ENCODE measurements around the gene BCL7C. TPM values are rescaled to one million over a fixed set of nuclear protein-coding genes. Genes with fewer than 3 reads are reported as not detected.

Gene BCL7C
- total and polyA plus RNA-seq, 2 of the 13 experiments (the other 11 are each of a cell fraction or from before 2014, with no cell fraction given) = 17.7 to 33.8 TPM

DNA sequence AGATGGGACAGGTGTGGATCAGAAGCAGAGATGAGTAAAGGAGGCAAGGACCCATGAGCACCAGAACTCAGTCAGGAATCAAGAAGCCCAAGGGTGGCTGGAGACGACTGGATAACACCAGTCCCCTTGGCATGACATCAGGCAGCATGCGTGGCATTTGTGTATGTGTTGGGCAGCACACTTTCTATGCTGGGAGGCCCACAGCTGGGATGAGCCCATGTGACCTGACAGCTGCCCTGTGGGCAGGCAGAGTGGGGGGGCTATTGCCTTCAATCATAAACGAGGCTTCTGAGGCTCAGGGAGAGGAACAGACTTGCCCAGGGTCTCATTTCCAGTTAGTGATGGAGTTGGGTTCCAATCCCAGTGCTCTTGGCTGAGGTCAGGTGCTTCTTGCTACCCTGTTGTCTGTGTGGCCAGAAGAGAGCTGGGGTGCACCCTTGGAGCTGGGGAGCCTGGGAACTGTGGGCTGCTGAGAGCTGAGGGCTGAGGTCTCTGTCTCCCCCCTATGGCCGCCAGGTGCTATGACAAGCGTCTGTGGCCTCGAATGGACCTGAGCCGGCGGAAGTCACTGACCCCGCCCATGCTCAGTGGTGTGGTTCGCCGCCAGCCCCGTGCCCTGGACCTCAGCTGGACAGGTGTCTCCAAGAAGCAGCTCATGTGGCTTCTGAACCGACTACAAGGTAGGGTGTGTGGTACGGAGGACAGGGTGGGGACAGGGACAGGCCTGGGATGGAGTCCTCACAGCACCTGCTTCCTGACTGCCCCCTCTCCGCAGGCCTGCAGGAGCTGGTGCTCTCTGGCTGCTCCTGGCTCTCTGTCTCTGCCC, 47.9 kb upstream of the BCL7C start (continued):
- no peak for TF ChIP-seq ZNF558 (CRISPR knock-in tag; IDR thresholded peaks at IDR 0.05; ENCODE audit: borderline replicate concordance)
- TF ChIP-seq SMARCC2 (IDR thresholded peaks at IDR 0.05) = no peak
- no peak for TF ChIP-seq NCOA1 (CRISPR knock-in tag; IDR thresholded peaks at IDR 0.05)
- no peak for TF ChIP-seq ZNF205 (CRISPR knock-in tag; IDR thresholded peaks at IDR 0.05)
- 0 out of 2 replicates have a peak, but pooled peaks have one; percentile 43 for TF ChIP-seq SALL2 (CRISPR knock-in tag; IDR thresholded peaks at IDR 0.05)
- peak; percentile 75 for TF ChIP-seq HOXA3 (CRISPR knock-in tag; IDR thresholded peaks at IDR 0.05)
- TF ChIP-seq, protein P1, sequence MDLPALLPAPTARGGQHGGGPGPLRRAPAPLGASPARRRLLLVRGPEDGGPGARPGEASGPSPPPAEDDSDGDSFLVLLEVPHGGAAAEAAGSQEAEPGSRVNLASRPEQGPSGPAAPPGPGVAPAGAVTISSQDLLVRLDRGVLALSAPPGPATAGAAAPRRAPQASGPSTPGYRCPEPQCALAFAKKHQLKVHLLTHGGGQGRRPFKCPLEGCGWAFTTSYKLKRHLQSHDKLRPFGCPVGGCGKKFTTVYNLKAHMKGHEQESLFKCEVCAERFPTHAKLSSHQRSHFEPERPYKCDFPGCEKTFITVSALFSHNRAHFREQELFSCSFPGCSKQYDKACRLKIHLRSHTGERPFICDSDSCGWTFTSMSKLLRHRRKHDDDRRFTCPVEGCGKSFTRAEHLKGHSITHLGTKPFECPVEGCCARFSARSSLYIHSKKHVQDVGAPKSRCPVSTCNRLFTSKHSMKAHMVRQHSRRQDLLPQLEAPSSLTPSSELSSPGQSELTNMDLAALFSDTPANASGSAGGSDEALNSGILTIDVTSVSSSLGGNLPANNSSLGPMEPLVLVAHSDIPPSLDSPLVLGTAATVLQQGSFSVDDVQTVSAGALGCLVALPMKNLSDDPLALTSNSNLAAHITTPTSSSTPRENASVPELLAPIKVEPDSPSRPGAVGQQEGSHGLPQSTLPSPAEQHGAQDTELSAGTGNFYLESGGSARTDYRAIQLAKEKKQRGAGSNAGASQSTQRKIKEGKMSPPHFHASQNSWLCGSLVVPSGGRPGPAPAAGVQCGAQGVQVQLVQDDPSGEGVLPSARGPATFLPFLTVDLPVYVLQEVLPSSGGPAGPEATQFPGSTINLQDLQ (CRISPR knock-in tag; IDR thresholded peaks at IDR 0.05) = no peak
- TF ChIP-seq KAT7 (CRISPR knock-in tag; IDR thresholded peaks at IDR 0.05; ENCODE audit: borderline replicate concordance) = peak; percentile 34; the same call in 1 of the 2 replicates
- peak; percentile 76 for TF ChIP-seq ZNF709 (CRISPR knock-in tag; IDR thresholded peaks at IDR 0.05)
- TF ChIP-seq, protein P2, sequence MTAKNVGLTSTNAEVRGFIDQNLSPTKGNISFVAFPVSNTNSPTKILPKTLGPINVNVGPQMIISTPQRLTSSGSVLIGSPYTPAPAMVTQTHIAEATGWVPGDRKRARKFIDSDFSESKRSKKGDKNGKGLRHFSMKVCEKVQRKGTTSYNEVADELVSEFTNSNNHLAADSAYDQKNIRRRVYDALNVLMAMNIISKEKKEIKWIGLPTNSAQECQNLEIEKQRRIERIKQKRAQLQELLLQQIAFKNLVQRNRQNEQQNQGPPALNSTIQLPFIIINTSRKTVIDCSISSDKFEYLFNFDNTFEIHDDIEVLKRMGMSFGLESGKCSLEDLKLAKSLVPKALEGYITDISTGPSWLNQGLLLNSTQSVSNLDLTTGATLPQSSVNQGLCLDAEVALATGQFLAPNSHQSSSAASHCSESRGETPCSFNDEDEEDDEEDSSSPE (CRISPR knock-in tag; IDR thresholded peaks at IDR 0.05) = no peak; the same call in 1 of the 2 replicates
- TF ChIP-seq, protein P3, sequence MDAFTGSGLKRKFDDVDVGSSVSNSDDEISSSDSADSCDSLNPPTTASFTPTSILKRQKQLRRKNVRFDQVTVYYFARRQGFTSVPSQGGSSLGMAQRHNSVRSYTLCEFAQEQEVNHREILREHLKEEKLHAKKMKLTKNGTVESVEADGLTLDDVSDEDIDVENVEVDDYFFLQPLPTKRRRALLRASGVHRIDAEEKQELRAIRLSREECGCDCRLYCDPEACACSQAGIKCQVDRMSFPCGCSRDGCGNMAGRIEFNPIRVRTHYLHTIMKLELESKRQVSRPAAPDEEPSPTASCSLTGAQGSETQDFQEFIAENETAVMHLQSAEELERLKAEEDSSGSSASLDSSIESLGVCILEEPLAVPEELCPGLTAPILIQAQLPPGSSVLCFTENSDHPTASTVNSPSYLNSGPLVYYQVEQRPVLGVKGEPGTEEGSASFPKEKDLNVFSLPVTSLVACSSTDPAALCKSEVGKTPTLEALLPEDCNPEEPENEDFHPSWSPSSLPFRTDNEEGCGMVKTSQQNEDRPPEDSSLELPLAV (CRISPR knock-in tag; conservative IDR thresholded peaks at IDR 0.05; ENCODE audit: low read depth) = no peak
- TF ChIP-seq ZNF75D (CRISPR knock-in tag; IDR thresholded peaks at IDR 0.05; ENCODE audit: borderline replicate concordance) = no peak
- TF ChIP-seq, protein P4, sequence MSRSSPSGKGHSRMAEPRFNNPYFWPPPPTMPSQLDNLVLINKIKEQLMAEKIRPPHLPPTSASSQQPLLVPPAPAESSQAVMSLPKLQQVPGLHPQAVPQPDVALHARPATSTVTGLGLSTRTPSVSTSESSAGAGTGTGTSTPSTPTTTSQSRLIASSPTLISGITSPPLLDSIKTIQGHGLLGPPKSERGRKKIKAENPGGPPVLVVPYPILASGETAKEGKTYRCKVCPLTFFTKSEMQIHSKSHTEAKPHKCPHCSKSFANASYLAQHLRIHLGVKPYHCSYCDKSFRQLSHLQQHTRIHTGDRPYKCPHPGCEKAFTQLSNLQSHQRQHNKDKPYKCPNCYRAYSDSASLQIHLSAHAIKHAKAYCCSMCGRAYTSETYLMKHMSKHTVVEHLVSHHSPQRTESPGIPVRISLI (CRISPR knock-in tag; IDR thresholded peaks at IDR 0.05; ENCODE audit: borderline replicate concordance) = no peak
- TF ChIP-seq HES4 (CRISPR knock-in tag; IDR thresholded peaks at IDR 0.05; ENCODE audit: borderline replicate concordance) = 0 out of 2 replicates have a peak, but pooled peaks have one; percentile 10
- TF ChIP-seq TGIF2 (CRISPR knock-in tag; IDR thresholded peaks at IDR 0.05) = peak; percentile 59
- no peak for TF ChIP-seq ZNF572 (CRISPR knock-in tag; IDR thresholded peaks at IDR 0.05)
- no peak; the same call in 1 of the 2 replicates for TF ChIP-seq POLR2G (IDR thresholded peaks at IDR 0.05; ENCODE audit: low read depth, low read length)
- TF ChIP-seq, protein P5, sequence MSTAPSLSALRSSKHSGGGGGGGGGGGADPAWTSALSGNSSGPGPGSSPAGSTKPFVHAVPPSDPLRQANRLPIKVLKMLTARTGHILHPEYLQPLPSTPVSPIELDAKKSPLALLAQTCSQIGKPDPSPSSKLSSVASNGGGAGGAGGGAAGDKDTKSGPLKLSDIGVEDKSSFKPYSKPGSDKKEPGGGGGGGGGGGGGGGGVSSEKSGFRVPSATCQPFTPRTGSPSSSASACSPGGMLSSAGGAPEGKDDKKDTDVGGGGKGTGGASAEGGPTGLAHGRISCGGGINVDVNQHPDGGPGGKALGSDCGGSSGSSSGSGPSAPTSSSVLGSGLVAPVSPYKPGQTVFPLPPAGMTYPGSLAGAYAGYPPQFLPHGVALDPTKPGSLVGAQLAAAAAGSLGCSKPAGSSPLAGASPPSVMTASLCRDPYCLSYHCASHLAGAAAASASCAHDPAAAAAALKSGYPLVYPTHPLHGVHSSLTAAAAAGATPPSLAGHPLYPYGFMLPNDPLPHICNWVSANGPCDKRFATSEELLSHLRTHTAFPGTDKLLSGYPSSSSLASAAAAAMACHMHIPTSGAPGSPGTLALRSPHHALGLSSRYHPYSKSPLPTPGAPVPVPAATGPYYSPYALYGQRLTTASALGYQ (CRISPR knock-in tag; IDR thresholded peaks at IDR 0.05) = no peak
- no peak for TF ChIP-seq ZNF672 (CRISPR knock-in tag; IDR thresholded peaks at IDR 0.05)
- no peak for TF ChIP-seq ZNF781 (CRISPR knock-in tag; IDR thresholded peaks at IDR 0.05; ENCODE audit: borderline replicate concordance, not compliant biosample characterization)
- 0 out of 2 replicates have a peak, but pooled peaks have one; percentile 4 for TF ChIP-seq RARA (CRISPR knock-in tag; IDR thresholded peaks at IDR 0.05)

Data from HepG2 (cell line).